IPS-18c (cell line): Measurements from ENCODE around the gene PIK3C2B.
"Not testable (repeated sequence)": the region's sequence is repeated elsewhere in the genome, so short reads cannot be mapped to it uniquely, and the experiment has no call there.

Experiments
- H3K4me3 ChIP-seq: 2 replicates; pipeline ENCODE4 v1.7.0; 2013; ENCODE audit warnings: low read depth, mild to moderate bottlenecking, low read length, moderate library complexity; ENCODE audit not compliant: insufficient read depth
- H3K9me3 ChIP-seq: one replicate; pipeline ENCODE4 v1.6.1; 2013; ENCODE audit warnings: mild to moderate bottlenecking, low read length, moderate library complexity; ENCODE audit not compliant: control insufficient read depth, insufficient read depth

Gene PIK3C2B

GRCh38 chr1:204494281-204495077, at the start of gene PIK3C2B:
Gene PIK3C2B (minus strand): TSS chr1:204494805. CDS start chr1:204469802, 25,003 bp downstream.
- Histone ChIP-seq H3K9me3 (no peaks in the 10 kb centered on the region), H3K4me3 (peak within 1 kb of the TSS; percentile 96)

- H3K4me3 ChIP-seq: no peak overlapping the region
- H3K9me3 ChIP-seq: no peaks in the 10 kb centered on the region
Measured at GRCh38 chr1:204544321-204544720, 49.7 kb upstream of the PIK3C2B start.

DNA sequence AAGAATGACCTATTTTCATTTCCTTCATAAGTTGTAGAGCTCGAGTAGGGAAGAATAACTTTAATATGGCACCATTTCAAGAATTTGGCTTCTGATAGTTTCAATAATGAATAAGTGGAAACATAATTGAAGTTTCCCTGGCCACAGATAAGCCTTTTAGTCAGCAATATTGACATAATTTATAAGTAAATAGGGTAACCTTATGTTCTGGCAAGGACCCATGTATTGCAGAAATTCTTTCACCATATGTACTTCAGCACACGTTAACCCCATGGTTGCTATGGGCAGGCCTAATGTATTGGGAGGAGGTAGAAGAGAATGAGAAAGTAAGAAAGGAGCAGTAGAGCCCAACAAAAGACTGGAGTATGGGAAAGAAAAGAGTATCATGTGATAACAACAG, 47.0 kb upstream of the PIK3C2B start:
- H3K9me3 ChIP-seq: no peaks in the 10 kb centered on the region

GRCh38 chr1:204532832-204533231, 38.2 kb upstream of the PIK3C2B start:
- H3K4me3 ChIP-seq: no peak overlapping the region
- no peaks in the 10 kb centered on the region for H3K9me3 ChIP-seq

More for the DNA sequence above, 47.0 kb upstream of the PIK3C2B start:
- no peak overlapping the region for H3K4me3 ChIP-seq

DNA sequence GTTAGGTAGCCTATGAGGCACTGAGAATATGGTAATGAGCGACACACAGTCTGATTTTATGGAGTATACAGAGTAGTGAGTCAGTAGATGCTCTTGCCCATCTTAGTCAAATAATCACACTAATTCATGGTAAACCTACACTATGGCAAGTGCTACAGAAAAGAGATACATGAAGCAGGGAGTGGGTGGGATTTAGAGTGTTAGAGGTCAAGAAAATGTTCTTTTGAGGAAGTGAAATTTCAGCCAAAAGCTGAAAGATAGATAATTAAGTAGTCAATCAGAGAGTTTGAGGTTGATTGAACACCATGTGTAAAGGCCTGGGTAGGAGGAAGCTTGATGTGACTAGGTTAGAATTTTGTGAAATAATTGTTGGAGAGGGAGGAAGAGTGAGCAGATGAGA, 36.3 kb upstream of the PIK3C2B start:
- H3K9me3 ChIP-seq: no peaks in the 10 kb centered on the region
- H3K4me3 ChIP-seq: no peak overlapping the region

DNA sequence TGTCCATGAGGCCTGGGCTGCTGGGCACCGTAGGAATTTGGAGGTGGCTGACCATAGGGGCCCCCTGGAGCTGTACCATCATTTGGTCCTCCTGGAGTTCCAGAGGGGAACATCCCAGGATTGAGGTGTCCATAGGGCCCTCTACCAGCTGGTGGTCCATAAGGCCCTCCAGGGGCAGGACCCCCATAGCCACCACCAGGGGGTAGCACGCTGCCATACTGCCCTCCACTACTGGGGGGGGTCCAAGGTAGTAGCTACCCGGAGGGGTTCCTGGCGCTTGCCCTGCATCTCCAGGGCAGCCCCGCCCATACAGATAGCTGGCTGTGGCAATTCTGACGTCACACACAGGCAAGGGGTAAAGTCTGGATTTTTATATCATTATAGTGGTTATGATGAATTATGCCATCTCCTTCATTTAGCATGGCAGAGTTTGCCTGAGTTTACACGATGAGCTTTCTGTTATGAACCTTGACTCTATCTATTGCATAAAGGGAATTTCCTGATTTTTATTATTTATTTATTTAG, 34.8 kb upstream of the PIK3C2B start:
- Histone ChIP-seq H3K4me3 (no peak overlapping the region), H3K9me3 (no peaks in the 10 kb centered on the region)

DNA sequence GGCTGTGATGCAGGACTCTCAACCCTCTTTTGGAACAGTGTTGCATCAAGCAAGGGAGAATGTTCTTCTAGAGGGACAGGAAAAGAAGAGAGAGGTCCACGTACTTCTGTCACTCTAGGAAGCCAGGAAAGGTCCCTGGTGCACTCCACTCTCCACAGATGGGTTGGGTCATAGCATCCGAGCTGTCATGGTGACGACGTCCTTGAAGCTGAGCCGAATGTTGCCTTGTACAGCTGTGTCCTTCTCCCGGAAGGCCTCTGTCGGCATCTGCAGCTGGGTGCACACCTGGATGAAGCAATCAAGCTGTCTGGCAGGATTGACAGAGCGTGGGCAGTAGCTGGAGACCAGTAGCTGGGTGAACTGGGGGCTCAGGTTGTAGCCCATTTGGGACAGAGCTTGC, 34.1 kb upstream of the PIK3C2B start:
- Histone ChIP-seq H3K9me3 (no peaks in the 10 kb centered on the region), H3K4me3 (no peak overlapping the region)

- H3K4me3 ChIP-seq: no peak overlapping the region
Measured at GRCh38 chr1:204528241-204528640, 33.6 kb upstream of the PIK3C2B start.

DNA sequence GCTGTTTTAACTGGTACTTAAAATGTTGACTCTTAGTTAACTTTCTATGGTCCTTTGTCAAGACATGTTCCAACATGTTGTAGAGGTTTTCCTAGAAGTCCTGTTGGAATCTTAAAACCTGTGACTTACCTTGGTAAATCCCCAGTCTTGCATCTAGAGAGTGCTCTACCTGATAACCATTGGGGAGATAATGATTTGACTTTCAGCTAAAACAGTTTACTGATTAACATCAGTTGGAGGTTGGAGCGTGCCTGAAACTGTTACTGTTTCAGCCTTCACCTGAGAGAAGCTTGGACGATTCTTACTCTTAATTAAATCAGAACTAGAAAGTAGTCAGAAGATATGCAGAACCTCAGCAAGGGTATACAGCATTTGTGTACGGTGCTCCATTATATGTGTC, 30.4 kb upstream of the PIK3C2B start:
- no peaks in the 10 kb centered on the region for H3K9me3 ChIP-seq
- H3K4me3 ChIP-seq: no peak overlapping the region

More at GRCh38 chr1:204528241-204528640, 33.6 kb upstream of the PIK3C2B start:
- H3K9me3 ChIP-seq: no peaks in the 10 kb centered on the region

- no peaks in the 10 kb centered on the region for H3K9me3 ChIP-seq
- H3K4me3 ChIP-seq: no peak overlapping the region
Measured at GRCh38 chr1:204523605-204524215, 29.1 kb upstream of the PIK3C2B start.

- not testable (repeated sequence) for H3K9me3 ChIP-seq, H3K4me3 ChIP-seq
Measured at GRCh38 chr1:204521941-204522521, 27.4 kb upstream of the PIK3C2B start.

- no peak overlapping the region for H3K4me3 ChIP-seq
- H3K9me3 ChIP-seq: no peaks in the 10 kb centered on the region
Measured at GRCh38 chr1:204520834-204521709, 26.5 kb upstream of the PIK3C2B start.

- H3K9me3 ChIP-seq: not testable (repeated sequence)
- peak overlapping the region; percentile 94; the same call in 1 of the 2 replicates for H3K4me3 ChIP-seq
Measured at GRCh38 chr1:204517382-204517781, 22.8 kb upstream of the PIK3C2B start.

DNA sequence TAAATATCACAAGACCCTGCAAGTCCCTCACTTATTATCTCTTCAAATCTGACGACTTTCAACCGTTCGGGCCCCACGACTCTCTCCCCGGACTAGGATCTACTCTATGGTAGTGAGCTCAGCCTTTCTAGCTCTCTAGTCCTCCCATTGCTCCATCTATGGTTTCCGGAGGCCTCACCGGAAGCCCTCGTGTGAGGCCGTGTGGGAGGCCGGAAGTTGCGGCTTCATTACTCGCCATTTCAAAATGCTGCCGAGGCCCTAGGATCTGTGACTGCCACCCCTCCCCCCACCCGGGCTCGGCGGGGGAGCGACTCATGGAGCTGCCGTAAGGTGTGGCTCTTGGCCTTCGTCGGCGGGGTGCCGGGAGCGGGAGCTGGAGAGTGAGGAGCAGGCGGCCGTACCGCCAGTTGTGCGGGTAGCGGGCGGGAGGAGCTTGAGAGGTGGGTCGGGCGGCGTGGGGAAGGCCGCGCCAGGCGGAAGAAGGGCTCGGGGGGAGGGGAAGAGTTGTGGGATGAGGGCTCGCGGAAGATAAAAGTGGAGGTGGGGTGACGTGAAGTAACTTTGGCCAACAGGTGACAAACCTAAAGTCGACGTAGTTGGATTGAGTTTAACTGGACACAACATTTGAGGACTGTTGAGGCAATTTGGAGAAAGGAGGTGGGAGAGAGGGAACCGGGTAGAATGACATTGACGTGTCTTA, 21.7 kb upstream of the PIK3C2B start, which contains the start of gene MDM4:
TSS of gene MDM4 (plus strand) at position 227 of the 700 bp plus-strand sequence. CDS start 9,113 bp downstream, outside the sequence.
- Histone ChIP-seq H3K9me3 (peaks cover 2% of the 10 kb centered on the region), H3K4me3 (peak within 1 kb of the TSS; percentile 94)

DNA sequence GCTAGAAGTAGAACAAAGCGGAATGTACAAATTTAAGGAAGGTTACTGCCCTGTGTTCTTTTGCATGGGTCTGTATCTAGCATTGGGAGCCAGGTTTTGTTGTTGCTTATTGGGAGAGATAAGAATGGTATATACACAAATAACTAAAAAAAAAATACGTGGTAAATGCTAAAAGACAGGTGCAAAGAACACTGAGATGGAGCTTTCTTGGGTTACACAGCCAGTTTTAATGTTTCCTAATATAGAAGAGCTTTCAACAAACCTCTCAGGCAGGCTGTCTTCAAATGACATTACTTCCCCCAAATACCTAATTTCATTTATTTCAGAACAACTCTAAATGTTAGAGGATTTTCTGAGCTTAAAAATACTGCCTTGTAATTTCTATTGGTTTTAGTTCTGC, 20.2 kb upstream of the PIK3C2B start:
- Histone ChIP-seq H3K9me3 (peaks cover 2% of the 10 kb centered on the region), H3K4me3 (no peak overlapping the region)

DNA sequence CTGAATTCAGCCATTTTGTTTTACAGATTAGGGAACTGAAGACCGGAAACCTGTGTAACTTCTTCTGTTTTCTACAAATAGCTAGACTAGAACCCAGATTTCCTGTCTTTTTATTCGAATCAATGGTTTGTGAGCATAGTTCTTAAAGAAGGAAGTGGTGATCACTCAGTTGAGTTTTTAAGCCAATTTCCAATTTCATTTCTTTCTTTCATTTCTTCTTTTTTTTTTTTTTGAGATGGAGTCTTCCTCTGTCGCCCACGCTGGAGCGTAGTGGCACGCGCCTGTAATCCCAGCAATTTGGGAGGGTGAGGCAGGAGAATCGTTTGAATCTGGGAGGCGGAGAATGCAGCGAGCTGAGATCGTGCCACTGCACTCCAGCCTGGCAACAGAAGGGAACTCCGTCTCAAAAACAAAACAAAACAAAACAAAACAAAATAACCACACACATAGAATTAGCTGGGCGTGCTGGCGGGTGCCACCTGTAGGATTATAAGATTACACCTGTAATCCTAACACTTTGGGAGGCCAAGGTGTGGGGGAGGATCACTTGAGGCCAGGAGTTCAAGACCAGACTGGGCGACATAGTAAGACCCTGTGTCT, 18.6 kb upstream of the PIK3C2B start:
- Histone ChIP-seq H3K9me3 (peaks cover 2% of the 10 kb centered on the region), H3K4me3 (no peak overlapping the region)
